GM12873 (cell line): ENCODE results near the gene RBM43.

Source experiments
- TF ChIP-seq, protein P1 (sequence below): IDR thresholded peaks from 2 replicates; pipeline ENCODE4 v1.5.1; 2012; ENCODE audit warnings: low read depth, mild to moderate bottlenecking, moderate library complexity, low read length, control low read depth; ENCODE audit not compliant: insufficient read depth; ENCODE audit errors: missing control alignments

RBM43 gene

GRCh38 chr2:151247432-151247831 lies 14.2 kb downstream of the RBM43 start:
- TF ChIP-seq, protein P1, sequence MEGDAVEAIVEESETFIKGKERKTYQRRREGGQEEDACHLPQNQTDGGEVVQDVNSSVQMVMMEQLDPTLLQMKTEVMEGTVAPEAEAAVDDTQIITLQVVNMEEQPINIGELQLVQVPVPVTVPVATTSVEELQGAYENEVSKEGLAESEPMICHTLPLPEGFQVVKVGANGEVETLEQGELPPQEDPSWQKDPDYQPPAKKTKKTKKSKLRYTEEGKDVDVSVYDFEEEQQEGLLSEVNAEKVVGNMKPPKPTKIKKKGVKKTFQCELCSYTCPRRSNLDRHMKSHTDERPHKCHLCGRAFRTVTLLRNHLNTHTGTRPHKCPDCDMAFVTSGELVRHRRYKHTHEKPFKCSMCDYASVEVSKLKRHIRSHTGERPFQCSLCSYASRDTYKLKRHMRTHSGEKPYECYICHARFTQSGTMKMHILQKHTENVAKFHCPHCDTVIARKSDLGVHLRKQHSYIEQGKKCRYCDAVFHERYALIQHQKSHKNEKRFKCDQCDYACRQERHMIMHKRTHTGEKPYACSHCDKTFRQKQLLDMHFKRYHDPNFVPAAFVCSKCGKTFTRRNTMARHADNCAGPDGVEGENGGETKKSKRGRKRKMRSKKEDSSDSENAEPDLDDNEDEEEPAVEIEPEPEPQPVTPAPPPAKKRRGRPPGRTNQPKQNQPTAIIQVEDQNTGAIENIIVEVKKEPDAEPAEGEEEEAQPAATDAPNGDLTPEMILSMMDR = no peak

- TF ChIP-seq, protein P1 = no peak
Observed at GRCh38 chr2:151246152-151246551, 15.5 kb downstream of the RBM43 start.

DNA sequence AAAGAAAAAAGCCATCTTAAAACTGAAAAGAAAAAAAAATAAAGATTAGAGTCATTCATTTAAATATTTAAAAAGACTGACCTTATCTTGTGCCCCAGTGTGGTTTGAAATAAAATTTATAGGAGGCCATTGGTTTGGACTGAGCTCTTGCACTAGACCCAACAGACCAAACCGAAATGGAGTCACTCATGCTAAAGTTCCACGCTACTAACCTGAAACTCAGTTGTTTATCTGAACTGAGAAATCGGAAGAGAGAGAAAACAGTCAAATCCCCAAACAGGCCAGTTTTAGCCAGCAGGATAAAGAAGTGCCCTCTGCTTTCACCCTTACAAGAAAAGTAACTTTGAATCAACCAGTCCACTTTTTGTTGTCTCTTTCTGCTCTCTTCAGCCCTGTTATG lies 18.2 kb downstream of the RBM43 start:
- TF ChIP-seq, protein P1 = no peak

DNA sequence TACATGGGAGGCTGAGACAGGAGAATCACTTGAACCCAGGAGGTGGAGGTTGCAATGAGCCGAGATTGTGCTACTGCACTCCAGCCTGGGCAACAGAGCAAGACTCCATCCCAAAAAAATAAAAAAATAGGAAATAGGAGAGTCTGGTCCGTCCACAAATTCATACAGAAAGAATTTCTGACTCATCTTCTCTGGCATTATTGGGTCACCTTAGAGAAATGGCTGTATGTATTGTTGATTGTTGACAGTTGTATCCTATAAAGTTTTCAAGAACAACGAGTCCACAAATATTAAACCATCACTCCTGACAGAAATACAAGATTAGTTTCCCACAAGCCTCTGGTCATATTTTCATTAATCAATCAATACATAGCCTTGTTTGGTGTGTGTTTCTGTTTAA lies 20.4 kb downstream of the RBM43 start:
- TF ChIP-seq, protein P1 = no peak

DNA sequence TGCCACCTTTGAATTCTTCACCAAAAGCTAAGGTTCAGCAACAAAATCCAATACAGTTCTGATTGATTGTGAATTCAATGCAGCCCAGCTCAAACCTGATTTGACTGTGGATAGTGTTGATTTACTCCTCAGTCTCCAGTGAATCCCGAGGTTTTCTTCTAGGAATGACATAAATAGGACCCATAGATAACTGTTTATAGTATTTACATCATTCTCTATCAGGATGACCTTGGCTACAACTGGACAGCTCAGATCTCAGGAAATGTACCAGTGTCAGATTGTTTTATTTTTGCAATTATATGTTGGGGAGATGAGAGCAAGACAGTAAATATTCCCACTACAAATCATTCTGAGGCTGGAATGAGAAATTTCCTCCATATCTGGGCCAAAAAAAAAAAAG lies 21.2 kb downstream of the RBM43 start:
- TF ChIP-seq, protein P1 = no peak

DNA sequence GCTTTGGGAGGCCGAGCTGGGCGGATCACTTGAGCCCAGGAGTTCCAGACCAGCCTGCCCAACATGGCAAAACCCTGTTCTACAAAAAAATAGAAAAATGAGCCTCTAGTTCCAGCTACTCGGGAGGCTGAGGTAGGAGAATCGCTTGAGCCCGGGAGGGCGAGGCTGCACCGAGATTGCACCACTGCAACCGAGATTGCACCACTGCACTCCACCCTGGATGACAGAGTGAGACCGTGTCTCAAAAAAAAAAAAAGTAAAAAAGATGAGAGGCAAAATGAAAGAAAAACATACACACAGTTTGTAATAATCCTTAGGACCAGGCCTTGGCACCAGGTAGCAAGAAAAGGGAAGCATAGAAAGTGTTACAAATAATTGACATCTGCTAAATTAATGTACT lies 22.0 kb downstream of the RBM43 start:
- TF ChIP-seq, protein P1 = no peak

- TF ChIP-seq, protein P1 = peak; percentile 68
Observed at GRCh38 chr2:151238527-151239487, 22.9 kb downstream of the RBM43 start.
